ENCODE results near the gene GAB2. TPM values are rescaled to one million over a fixed set of nuclear protein-coding genes. Genes with fewer than 3 reads are reported as not detected.

GAB2 gene
- total and polyA plus RNA-seq, 2 donors (not counting 1 experiment from before 2014, with no cell fraction given) = 5.8 to 85.9 TPM

DNA sequence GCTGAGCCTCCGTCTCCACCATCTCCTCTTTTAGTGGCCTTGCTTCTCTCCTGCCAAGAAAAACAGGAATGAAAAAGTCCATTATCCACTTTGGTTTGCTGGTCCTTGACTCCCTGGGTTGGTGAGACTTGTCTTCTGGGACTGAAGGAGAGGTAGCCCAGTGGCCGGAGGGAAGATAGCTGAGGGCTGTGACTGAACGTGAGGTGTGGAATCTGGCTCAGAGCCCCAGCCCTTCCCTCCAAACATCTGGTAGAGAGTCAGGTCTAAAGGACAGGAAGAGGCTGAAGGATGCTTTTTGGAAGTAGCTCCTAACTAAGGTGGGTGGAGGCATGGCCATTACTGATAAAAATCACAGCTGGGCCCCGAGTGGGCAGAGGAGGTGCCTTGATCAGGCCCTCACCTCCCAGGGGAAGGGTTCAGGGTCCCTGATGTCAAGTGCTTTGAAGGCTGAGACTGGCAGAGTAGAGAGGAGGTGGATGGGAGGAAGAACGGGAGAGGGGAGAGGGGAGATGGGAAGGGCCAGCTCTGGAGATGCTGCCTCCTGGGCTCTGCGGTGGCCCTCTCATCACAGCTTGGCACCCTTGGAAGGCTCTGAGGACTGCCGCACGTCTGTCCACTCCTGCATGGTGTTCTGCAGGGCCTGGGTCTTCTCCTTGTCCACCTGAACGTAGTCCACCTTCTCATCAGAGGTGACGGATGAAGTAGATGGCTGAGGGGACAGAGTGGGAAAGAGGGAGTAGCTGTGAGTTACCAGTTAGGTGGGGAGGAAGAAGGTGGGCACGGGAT lies 198.7 kb downstream of the GAB2 start:
- DNase-seq (no peak), ATAC-seq (ENCODE audit: low read depth) (no peak)
- POLR2A ChIA-PET = no interaction called here
- TF ChIP-seq EZH2 (IDR thresholded peaks at IDR 0.05; ENCODE audit: borderline replicate concordance, insufficient read depth, low read depth, low read length, poor library complexity, severe bottlenecking) = no peak
- TF ChIP-seq, protein P1, sequence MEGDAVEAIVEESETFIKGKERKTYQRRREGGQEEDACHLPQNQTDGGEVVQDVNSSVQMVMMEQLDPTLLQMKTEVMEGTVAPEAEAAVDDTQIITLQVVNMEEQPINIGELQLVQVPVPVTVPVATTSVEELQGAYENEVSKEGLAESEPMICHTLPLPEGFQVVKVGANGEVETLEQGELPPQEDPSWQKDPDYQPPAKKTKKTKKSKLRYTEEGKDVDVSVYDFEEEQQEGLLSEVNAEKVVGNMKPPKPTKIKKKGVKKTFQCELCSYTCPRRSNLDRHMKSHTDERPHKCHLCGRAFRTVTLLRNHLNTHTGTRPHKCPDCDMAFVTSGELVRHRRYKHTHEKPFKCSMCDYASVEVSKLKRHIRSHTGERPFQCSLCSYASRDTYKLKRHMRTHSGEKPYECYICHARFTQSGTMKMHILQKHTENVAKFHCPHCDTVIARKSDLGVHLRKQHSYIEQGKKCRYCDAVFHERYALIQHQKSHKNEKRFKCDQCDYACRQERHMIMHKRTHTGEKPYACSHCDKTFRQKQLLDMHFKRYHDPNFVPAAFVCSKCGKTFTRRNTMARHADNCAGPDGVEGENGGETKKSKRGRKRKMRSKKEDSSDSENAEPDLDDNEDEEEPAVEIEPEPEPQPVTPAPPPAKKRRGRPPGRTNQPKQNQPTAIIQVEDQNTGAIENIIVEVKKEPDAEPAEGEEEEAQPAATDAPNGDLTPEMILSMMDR (IDR thresholded peaks at IDR 0.05) = no peak
- Mint-ChIP-seq H3K4me1 (peaks cover 15% of the 10 kb centered on the region), H3K4me3 (no peak overlapping the region), H3K9me3 (ENCODE audit: insufficient read depth) (no peaks in the 10 kb centered on the region), H3K27me3 (no peaks in the 10 kb centered on the region), H3K27ac (no peak overlapping the region)
- Histone ChIP-seq H3K27ac (ENCODE audit: low read length in 2 of 2) (no peak overlapping the region), H3K79me2 (ENCODE audit: control insufficient read depth, insufficient read depth, low read length) (no peaks in the 10 kb centered on the region), H3K9ac (ENCODE audit: low read length) (no peak overlapping the region), H3K27me3 (replicated peaks in 1 of 4; ENCODE audit: control extremely low read depth in 1 of 4, control insufficient read depth in 3 of 4, insufficient read depth in 4 of 4, low read length in 3 of 4) (no peaks in the 10 kb centered on the region), H3K9me3 (ENCODE audit: control extremely low read depth in 1 of 3, control insufficient read depth in 2 of 3, insufficient read depth in 1 of 3, low read length in 2 of 3) (no peaks in the 10 kb centered on the region), H4K20me1 (ENCODE audit: control insufficient read depth, insufficient read depth, low read length, poor library complexity, severe bottlenecking) (no peaks in the 10 kb centered on the region), H3K4me1 (ENCODE audit: control insufficient read depth in 2 of 2, insufficient read depth in 2 of 2, low read length in 2 of 2) (peaks cover 12 to 14% of the 10 kb centered on the region in 2 donors), H3K4me3 (ENCODE audit: control extremely low read depth in 1 of 5, extremely low read depth in 1 of 5, insufficient read depth in 1 of 5, low read depth in 2 of 5, low read length in 4 of 5) (no peak overlapping the region), H3K36me3 (replicated peaks in 1 of 2; ENCODE audit: control extremely low read depth in 1 of 2, control insufficient read depth in 1 of 2, extremely low read depth in 1 of 2, insufficient read depth in 2 of 2, low read length in 1 of 2) (peaks cover 3 to 40% of the 10 kb centered on the region in 2 experiments), H3K4me2 (replicated peaks; ENCODE audit: low read depth, low read length, poor library complexity, severe bottlenecking) (no peak overlapping the region), H2AFZ (ENCODE audit: insufficient read depth, low read depth, low read length, poor library complexity, severe bottlenecking) (no peak overlapping the region)
- 97% methylated on average over 8 of the region's 11 CpGs for WGBS (ENCODE audit: insufficient coverage)
- intact Hi-C loops (cut with micrococcal nuclease) = no loop called here
- CTCF ChIA-PET = interaction anchor here (1.1 to 1.9 kb wide), 2 partner anchors 9 to 345 kb away, joined by 3 to 6 read pairs; no protein-coding TSS in a partner anchor
